GM21360 (cell line): ENCODE results near the gene GPR84.

Experiments used
- ATAC-seq: cut with Tn5 transposase; IDR thresholded peaks from one replicate; pipeline ENCODE4 v1.9.1; 2021; ENCODE audit warnings: mild to moderate bottlenecking, moderate library complexity; ENCODE audit not compliant: unreplicated experiment

Gene GPR84

GRCh38 chr12:54392485-54393206, 28.4 kb upstream of the GPR84 start:
- no peak for ATAC-seq

- no peak for ATAC-seq
Observed at GRCh38 chr12:54390668-54391551, 26.6 kb upstream of the GPR84 start.

DNA sequence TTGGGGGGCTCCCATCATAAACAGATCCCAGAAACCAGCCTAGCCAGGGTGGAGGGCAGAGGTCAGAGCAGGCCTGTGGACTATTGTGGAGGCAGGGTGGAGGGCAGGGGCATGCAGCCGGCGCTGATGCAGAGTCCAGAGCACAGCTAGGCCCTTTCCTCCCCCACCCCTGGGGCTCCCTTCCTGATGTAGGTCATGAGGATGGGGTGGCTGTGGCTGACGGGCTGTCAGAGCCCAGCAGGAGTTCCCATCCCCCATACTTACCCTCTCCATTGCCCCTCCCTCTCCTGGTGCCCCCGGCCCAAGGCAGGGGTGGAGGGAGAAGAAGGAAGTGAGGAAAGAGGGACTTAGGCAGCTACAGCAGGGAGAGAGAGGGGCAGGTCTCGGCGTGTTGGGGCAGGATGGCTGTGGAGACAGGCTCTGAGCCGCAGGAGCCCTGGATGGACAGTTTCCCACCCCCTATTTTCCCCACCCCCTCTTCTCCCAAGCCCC, 25.9 kb upstream of the GPR84 start:
- ATAC-seq = no peak

- ATAC-seq = no peak
Observed at GRCh38 chr12:54389607-54390175, 25.4 kb upstream of the GPR84 start.

DNA sequence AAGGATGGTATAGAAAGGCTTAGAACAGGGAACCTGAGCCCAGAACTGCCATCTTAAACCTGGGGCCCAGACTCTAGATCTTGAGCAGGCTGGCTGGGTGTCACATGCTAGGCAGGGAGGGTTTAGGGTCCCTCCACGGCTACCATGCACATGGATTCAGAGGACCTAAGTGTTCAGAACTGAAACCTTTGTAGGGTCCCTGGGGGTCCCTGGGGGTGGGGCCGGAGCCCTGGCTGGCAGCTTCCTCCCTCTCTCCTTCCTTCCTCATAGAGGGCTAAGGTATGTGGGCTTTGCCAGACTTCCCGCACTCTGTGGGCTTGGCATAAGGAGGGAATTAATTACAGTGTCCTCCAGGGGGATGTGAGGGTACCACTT, 24.8 kb upstream of the GPR84 start:
- ATAC-seq = no peak

- ATAC-seq = no peak
Observed at GRCh38 chr12:54388237-54389133, 24.2 kb upstream of the GPR84 start.

GRCh38 chr12:54387114-54387467, 22.8 kb upstream of the GPR84 start:
- no peak for ATAC-seq

GRCh38 chr12:54386403-54387113, 22.3 kb upstream of the GPR84 start:
- no peak for ATAC-seq

GRCh38 chr12:54385251-54385914, 21.1 kb upstream of the GPR84 start:
- no peak for ATAC-seq

GRCh38 chr12:54384591-54385041, 20.3 kb upstream of the GPR84 start, which contains the start of gene ZNF385A:
ZNF385A (minus strand) TSS chr12:54384733; CDS start chr12:54384514, 219 bp downstream.
- ATAC-seq = peak; percentile 50

DNA sequence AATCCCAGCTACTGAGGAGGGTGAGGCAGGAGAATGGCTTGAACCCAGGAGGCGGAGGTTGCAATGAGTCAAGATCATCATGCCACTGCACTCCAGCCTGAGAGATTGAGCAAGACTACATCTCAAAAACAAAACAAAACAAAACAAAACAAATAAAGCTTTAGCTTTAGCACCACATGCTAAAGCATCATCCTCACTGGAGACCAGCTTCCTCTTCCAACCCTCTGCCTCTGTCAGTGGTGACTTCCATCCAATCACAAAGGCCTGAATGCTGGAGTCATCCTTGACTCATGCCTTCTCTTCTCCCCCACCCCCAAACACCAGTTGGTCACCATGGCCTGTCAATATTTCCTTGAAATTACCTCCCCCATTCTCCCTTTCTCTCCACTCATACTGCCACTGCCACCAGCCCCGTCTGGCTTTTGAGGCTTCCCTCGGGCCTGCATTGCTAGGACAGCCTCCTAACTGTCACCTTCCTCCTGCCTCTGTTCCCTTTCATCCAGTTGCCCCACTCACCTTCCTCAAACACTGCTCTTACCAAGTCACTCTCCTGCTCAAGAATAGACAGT, 18.8 kb upstream of the GPR84 start:
- ATAC-seq = no peak

DNA sequence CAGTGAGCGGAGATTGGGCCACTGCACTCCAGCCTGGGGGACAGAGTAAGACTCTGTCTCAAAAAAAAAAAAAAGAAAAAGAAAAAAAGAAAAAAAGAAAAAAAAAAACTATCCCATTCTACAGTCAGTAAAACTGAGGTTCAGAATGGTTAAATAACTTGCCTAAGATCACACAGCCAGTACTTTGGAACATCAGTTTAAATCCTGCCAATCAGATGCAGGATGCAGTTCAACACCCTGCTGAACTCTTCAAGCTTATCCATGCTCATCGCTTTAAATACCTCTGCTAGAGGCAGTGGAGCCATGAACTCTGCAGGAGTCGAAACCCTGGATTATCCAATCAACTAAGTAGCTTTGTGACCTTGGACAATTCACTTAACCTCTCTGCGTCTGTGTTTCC, 16.9 kb upstream of the GPR84 start:
- ATAC-seq = no peak

DNA sequence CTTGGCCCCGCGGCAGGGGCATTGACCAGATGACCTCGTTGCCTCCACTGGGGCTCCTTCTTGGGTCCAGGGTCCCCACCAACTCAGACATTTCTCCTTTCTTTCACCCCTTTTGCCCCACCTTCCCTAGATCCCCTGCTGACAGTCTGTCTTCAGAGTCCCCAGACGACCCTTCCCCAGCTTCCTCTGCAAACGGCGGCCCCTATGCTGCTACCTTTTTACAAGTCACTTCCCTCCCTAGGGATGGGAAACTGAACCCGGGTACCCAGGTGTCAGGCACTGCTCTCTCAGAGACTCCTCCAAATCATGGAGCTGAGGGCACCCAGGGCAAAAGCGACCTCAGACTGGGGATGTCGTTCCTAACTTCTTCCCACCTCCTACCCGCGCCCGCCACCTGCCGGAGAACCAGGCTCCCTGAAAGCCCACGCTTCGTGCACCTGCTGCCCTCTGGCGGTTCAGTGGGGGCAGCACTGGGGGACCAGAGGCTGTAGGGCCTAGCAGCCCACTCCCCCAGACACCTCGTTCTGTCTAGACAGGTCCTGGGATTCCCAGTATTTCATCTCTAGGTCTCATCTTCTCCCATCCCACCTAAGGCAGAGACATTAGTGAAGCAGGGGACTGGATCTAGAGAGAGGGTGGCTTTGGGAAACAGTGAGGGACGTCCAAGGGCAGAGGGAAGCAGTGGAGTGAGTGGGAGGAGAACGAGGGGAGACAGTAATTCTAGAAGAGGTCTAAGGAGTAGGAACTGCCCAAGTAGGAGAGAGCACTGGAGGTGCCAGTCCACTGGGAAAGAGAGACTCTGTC, 15.3 kb upstream of the GPR84 start:
- ATAC-seq = peak; percentile 67

GRCh38 chr12:54378796-54379397, 14.6 kb upstream of the GPR84 start:
- no peak for ATAC-seq

DNA sequence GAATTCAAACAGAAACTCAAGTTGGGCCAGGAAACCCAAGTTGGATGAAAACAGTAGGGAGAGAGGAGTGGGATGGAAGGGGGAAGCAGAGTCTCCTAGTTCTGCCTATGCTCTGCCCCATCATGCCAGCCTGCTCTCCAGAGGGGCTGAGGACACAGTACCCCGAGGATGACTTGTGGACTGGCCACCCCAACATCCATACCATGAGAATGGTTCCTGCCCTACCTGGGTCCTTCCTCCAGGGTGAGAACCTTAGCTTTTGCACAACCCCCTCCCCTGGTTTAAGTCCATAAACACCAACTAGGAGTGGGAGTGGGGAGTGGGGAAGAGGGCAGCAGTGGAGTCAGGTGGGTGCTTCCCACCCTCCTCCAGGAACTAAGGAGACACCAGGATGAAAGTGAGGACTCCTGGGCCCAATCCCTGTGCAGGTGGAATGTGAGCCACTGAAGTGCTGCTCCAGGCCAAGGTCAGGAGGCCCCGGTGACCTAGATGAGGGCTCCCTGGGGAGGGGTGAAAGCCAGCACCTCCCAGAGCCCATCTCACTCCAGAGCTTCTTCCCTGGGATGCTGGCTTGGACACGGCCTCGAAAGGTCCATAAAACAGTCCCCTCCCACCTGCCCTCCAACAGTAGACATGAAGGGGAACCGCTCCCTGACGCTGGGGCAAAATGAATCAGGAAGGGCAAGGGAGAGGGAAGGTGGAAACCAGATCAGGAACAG, 13.7 kb upstream of the GPR84 start:
- ATAC-seq = no peak

- no peak for ATAC-seq
Observed at GRCh38 chr12:54377007-54377406, 12.7 kb upstream of the GPR84 start.

GRCh38 chr12:54376596-54376995, 12.3 kb upstream of the GPR84 start:
- no peak for ATAC-seq
